Inflammatory macrophage (primary cell): Measurements from ENCODE around the gene ZC3H10.
A peak's percentile ranks its signal among the peaks of the same experiment; 100 is the strongest.

Experiments
- DNase-seq, 2 donors: peaks; one replicate each; pipeline ENCODE4 v3.0.0-alpha.2; 2020 to 2022

ZC3H10 gene

GRCh38 chr12:56127888-56128669 is 10.0 kb downstream of the ZC3H10 start, which contains the start of gene ESYT1:
Gene ESYT1, plus strand, starts transcription at chr12:56128267. Its CDS starts 53 bp downstream, at chr12:56128320.
- DNase-seq: peak; percentile 99 to 100

- DNase-seq: peak in 1 of 2 donors; percentile 20
These were observed 10.7 kb downstream of the ZC3H10 start for GRCh38 chr12:56128670-56129205.

- peak; percentile 66 to 72 for DNase-seq
These were observed 11.3 kb downstream of the ZC3H10 start for GRCh38 chr12:56129206-56129941.

DNA sequence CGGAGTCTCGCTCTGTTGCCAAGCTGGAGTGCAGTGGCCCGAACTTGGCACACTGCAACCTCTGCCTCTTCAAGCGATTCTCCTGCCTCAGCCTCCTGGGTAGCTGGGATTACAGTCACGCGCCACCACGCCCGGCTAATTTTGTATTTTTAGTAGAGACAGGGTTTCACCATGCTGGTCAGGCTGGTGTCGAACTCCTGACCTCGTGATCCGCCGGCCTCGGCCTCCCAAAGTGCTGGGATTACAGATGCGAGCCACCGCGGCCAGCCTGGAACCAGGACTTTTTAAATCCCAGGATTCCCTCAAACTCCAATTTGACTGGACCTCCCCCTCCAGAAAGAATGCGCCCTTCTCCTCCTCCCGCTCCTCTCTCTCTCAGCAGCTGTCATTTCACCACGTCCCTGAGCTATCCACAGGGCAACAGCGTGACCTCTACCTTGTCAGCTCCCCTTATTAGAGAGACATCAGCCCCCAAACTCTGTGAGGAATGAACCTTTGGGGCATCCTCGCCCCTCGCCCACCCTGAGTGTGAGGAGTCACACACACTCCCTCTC is 12.0 kb downstream of the ZC3H10 start:
- no peak for DNase-seq

GRCh38 chr12:56130876-56131275 is 12.8 kb downstream of the ZC3H10 start:
- DNase-seq: no peak

DNA sequence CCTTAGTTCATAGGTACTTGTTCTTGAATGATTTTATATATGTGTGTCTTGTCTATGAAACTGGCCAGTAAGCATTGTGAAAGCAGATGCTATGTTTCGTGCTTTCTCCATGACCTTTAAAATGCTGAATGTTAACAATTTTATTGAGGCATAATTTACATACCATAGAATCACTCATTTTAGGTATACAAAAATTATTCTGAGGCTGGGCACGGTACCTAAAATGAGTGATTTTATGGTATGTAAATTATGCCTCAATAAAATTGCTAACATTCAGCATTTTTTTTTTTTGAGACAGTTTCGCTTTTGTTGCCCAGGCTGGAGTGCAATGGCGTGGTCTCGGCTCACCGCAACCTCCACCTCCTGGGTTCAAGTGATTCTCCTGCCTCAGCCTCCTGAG is 16.8 kb downstream of the ZC3H10 start:
- DNase-seq: no peak

- DNase-seq: no peak
These were observed 19.9 kb downstream of the ZC3H10 start for GRCh38 chr12:56137853-56138571.

- DNase-seq: peak; percentile 24 to 46
These were observed 24.1 kb downstream of the ZC3H10 start for GRCh38 chr12:56141946-56142784.

DNA sequence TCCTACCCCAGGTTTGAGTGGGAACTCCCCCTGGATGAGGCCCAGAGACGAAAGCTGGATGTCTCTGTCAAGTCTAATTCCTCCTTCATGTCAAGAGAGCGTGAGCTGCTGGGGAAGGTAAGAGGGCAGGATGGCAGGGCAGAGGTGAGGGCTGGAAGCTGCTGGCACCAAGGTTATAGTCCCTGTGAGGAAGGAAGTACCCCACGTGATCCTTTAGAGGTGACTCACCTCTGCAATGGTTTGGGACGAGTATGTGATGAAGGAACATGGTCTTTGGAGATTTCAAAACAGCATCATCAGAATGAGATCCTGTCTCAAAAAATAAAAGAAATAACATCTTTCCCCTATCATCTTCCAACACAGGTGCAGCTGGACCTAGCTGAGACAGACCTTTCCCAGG is 25.2 kb downstream of the ZC3H10 start:
- no peak for DNase-seq

GRCh38 chr12:56143870-56144269 is 25.8 kb downstream of the ZC3H10 start:
- no peak for DNase-seq

DNA sequence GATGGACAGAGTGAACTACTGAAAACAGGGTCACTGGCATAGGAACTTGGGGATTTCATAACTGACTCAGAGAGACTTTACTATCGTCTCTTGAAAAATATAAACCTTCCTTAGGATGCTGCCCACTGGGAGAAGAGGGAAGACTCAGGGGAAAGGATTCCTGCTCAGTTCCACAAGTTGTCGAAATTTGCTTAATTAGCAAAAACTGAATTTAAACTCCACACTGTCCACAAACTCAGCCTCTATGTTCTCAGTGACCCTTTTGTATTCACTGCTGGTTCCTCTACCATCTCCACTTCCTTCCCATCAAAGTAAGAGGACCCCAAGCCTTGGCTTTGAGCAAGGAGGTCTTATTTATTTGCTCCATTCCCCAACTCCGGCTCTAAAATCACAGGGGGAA is 27.2 kb downstream of the ZC3H10 start:
- DNase-seq: no peak

DNA sequence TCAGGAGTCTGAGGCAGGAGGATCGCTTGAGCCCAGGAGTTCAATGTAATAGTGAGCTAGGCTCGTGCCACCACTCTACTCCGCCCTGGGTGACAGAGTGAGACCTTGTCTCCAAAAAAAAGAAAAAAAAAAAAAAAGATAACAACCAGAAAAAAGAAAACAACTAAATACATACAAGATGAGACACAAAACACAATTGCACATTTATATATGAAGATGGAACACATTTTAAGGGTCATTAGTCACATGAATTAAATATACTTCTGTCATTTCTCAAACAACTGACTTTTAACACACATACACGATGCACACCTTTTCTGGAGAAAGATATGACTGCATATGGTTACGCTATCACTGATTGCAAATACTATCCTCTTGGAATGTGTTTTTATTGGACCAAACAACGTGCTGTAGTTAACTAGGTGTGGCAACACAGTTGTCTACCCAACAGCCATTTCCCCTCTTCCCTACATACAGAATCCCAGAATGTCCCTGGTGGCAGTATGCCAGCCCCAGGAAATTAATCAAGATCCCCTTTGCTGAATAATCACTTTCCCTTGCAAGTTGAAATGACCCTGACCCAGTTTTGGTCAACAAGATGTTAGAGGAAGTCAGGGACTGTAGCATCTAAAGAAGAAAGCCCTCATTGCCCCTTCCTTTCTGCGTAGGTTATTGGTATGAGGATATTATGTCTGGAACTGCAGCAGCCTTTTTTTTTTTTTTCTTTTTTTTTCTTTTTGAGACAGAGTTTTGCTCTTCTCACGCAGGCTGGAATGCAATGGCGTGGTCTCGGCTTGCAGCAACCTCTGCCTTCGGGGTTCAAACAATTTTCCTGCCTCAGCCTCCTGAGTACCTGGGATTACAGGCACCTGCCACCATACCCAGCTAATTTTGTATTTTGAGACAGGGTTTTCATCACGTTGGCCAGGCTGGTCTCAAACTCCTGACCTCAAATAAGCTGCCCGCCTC is 28.7 kb downstream of the ZC3H10 start:
- DNase-seq: no peak

- peak; percentile 33 to 77 for DNase-seq
These were observed 32.5 kb downstream of the ZC3H10 start for GRCh38 chr12:56150563-56150962.

DNA sequence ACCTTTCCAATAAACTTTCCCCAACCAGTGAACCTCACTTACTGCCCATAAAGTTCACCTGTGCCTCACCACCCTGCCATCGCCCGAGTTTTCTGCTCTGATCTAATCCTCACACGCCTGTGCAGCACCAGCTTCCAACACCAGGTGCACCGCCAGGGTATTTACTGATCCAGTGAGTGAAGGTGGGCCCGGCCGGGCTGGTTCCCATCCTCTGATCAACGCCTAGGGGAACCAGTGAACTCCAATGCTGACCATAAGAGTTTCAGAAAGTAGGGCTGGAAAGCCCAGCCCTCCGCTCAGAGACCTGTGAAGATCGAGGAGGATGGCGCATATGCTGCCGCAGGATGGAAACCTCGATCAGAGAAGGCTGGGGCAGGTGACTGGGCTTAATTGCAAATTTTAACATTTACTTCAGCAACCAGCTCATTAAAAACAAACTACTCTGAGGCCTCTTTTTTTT is 33.6 kb downstream of the ZC3H10 start:
- peak; percentile 25 to 37 for DNase-seq

- peak; percentile 93 to 95 for DNase-seq
These were observed 34.2 kb downstream of the ZC3H10 start, which contains the start of gene MYL6B for GRCh38 chr12:56152132-56152755. Gene MYL6B, plus strand, starts transcription at chr12:56152587. Its CDS starts 1,332 bp downstream, at chr12:56153919.

- no peak for DNase-seq
These were observed 35.0 kb downstream of the ZC3H10 start for GRCh38 chr12:56152756-56153677.

DNA sequence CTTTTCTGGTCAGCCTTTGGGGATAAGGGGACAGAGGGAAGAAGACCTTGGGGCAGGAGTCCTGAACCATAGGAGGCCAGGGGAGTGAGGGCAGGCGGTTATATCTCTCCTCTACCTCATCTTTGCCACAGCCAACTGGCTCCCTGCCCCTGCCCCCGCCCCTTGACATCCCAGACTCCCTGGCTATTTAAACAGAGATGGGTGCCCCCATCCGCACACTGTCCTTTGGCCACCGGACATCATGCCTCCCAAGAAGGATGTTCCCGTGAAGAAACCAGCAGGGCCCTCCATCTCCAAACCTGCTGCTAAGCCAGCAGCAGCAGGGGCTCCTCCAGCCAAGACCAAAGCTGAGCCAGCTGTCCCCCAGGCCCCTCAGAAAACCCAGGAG is 35.6 kb downstream of the ZC3H10 start:
- DNase-seq: no peak

- no peak for DNase-seq
These were observed 36.2 kb downstream of the ZC3H10 start for GRCh38 chr12:56154246-56154771.
